K562 (cell line): ENCODE results near the gene PTPN11. TPM values are rescaled to one million over a fixed set of nuclear protein-coding genes. Genes with fewer than 3 reads are reported as not detected.

Experiments
- ARNT ChIP-seq, 2 experiments: fragments of 450-650 bp; IDR thresholded peaks; 2 replicates each; pipeline ENCODE4 v1.6.1; 2016; ENCODE audit warnings: mild to moderate bottlenecking in 1 of 2
- ASH1L ChIP-seq: fragments of 450-650 bp; IDR thresholded peaks from 2 replicates; pipeline ENCODE4 v1.6.1; 2018; ENCODE audit warnings: borderline replicate concordance, mild to moderate bottlenecking, low read depth; ENCODE audit not compliant: partially characterized antibody
- ATF2 ChIP-seq: sonication (generic); formaldehyde crosslinking; IDR thresholded peaks from 2 replicates; pipeline ENCODE4 v1.8.1; 2022; ENCODE audit warnings: missing genetic modification reagents
- BRD4 ChIP-seq: fragments of 200-600 bp; sonication (generic); IDR thresholded peaks from 2 replicates; pipeline ENCODE4 v1.6.1; 2017; ENCODE audit warnings: inconsistent platforms
- CCNT2 ChIP-seq: IDR thresholded peaks from 2 replicates; pipeline ENCODE4 v1.6.1; 2011; ENCODE audit warnings: borderline replicate concordance, low read depth, mild to moderate bottlenecking, moderate library complexity, mixed read lengths, low read length; ENCODE audit not compliant: insufficient read length; ENCODE audit errors: extremely low read depth
- CHAMP1 ChIP-seq: fragments of 450-650 bp; IDR thresholded peaks from 2 replicates; pipeline ENCODE4 v1.6.1; 2016; ENCODE audit warnings: mild to moderate bottlenecking
- DLX4 ChIP-seq: fragments of 250-450 bp; sonication (Bioruptor Pico); IDR thresholded peaks from 2 replicates; pipeline ENCODE4 v1.6.1; 2021; ENCODE audit warnings: mild to moderate bottlenecking
- ETS1 ChIP-seq: conservative IDR thresholded peaks from 2 replicates; pipeline ENCODE4 v1.6.1; 2011; ENCODE audit warnings: low read depth, mild to moderate bottlenecking, low read length; ENCODE audit not compliant: control insufficient read depth
- GABPA ChIP-seq: fragments of 200-800 bp; sonication (Bioruptor generic); conservative IDR thresholded peaks from 2 replicates; pipeline ENCODE4 v1.6.1; 2016; ENCODE audit warnings: low read depth, missing genetic modification characterization, missing compliant biosample characterization
- HIVEP1 ChIP-seq: fragments of 250-450 bp; sonication (Bioruptor Pico); IDR thresholded peaks from 2 replicates; pipeline ENCODE4 v1.4.0; 2020; ENCODE audit warnings: mild to moderate bottlenecking
- MXI1 ChIP-seq: IDR thresholded peaks from 2 replicates; pipeline ENCODE4 v1.6.1; 2011; ENCODE audit warnings: low read depth, mild to moderate bottlenecking, improper control_type of control experiment, low read length
- PRPF4 ChIP-seq: fragments of 200-400 bp; formaldehyde crosslinking; IDR thresholded peaks from one replicate; pipeline ENCODE4 v1.6.1; 2017; ENCODE audit warnings: low read length, low read depth, mild to moderate bottlenecking; ENCODE audit not compliant: insufficient read depth, poor library complexity, severe bottlenecking
- TCF15 ChIP-seq: fragments of 250-450 bp; sonication (Bioruptor Pico); IDR thresholded peaks from 2 replicates; pipeline ENCODE4 v1.8.0; 2022; ENCODE audit warnings: moderate library complexity, mild to moderate bottlenecking, inconsistent platforms
- TOE1 ChIP-seq, 2 experiments: fragments of 450-650 bp in 1 of 2; sonication (generic) in 1 of 2; formaldehyde crosslinking in 1 of 2; IDR thresholded peaks; 2 replicates each; pipeline versions ENCODE4 v1.7.1 to v1.8.0; 2016 to 2022; ENCODE audit warnings: borderline replicate concordance in 2 of 2, mild to moderate bottlenecking in 2 of 2, antibody characterized with exemption in 1 of 2, inconsistent platforms in 1 of 2, low read depth in 1 of 2, missing genetic modification reagents in 1 of 2, moderate library complexity in 1 of 2
- XRCC5 ChIP-seq: fragments of 200-400 bp; formaldehyde crosslinking; IDR thresholded peaks from 2 replicates; pipeline ENCODE4 v1.6.1; 2017; ENCODE audit warnings: low read depth, mild to moderate bottlenecking, low read length
- ZNF175 ChIP-seq: fragments of 200-800 bp; sonication (Bioruptor generic); IDR thresholded peaks from 2 replicates; pipeline ENCODE4 v1.6.1; 2016; ENCODE audit warnings: low read depth, mild to moderate bottlenecking, missing genetic modification characterization, missing compliant biosample characterization
- ZNF639 ChIP-seq, 2 experiments: fragments of 200-800 bp in 1 of 2; sonication (Bioruptor generic) in 1 of 2; sonication (generic) in 1 of 2; formaldehyde crosslinking in 1 of 2; IDR thresholded peaks in 1 of 2; conservative IDR thresholded peaks in 1 of 2; 2 replicates each; pipeline versions ENCODE4 v1.5.0 to v1.6.1; 2016 to 2020; ENCODE audit warnings: missing compliant biosample characterization in 1 of 2, missing genetic modification characterization in 1 of 2, missing genetic modification reagents in 1 of 2
- polyA plus RNA-seq, 8 experiments: library from polyadenylated mRNA; depleted of rRNA in 4 of 8; stranded (reverse) in 5 of 8; unstranded in 3 of 8; fragments of >200 nt; fragmentation: Nextera tagmentation in 2 of 8; fragmentation: Illumina TruSeq in 1 of 8; extraction: Ambion mirVana in 2 of 8; extraction: Trizol in 1 of 8; gene quantifications; 2 replicates each; pipeline versions ENCODE4 v1.2.1 to v1.2.3, GENCODE V29; 2011 to 2014; ENCODE audit warnings: inconsistent platforms in 1 of 8, missing spikeins in 1 of 8
- total RNA-seq, 7 experiments: library from RNA; depleted of rRNA in 6 of 7; stranded (reverse); fragments of >200 nt in 6 of 7; fragmentation: Illumina TruSeq in 2 of 7; extraction: Trizol in 2 of 7; gene quantifications; 2 replicates each; pipeline versions ENCODE4 v1.2.1 to v1.2.3, GENCODE V29; 2011 to 2021; ENCODE audit warnings: low replicate concordance in 1 of 7

Gene PTPN11
- total and polyA plus RNA-seq, 9 of the 15 experiments (the other 6 are each of a cell fraction or from before 2014, with no cell fraction given), result 22.5 to 126 (median 79.7) TPM

- TF ChIP-seq TCF15 (CRISPR knock-in tag) (no peak), ZNF175 (CRISPR knock-in tag) (peak; percentile 73; the same call in 1 of the 2 replicates), CCNT2 (no peak), ZNF639 (CRISPR knock-in tag; conservative IDR thresholded peaks at IDR 0.05 in 1 of 2, IDR thresholded peaks at IDR 0.05 in 1 of 2) (peak in 1 of 2 experiments; percentile 18; a peak in 1 of 4 replicates), MXI1 (no peak), ATF2 (CRISPR knock-in tag) (no peak), ETS1 (no peak; the same call in 1 of the 2 replicates), PRPF4 (no peak), TOE1 (IDR thresholded peaks at IDR 0.05; ENCODE audit: borderline replicate concordance) (peak; percentile 73), TOE1 (CRISPR knock-in tag; IDR thresholded peaks at IDR 0.05; ENCODE audit: borderline replicate concordance, low read depth) (no peak), ASH1L (peak; percentile 71), HIVEP1 (CRISPR knock-in tag) (no peak), XRCC5 (peak; percentile 18; the same call in 1 of the 2 replicates), BRD4 (peak; percentile 99), DLX4 (CRISPR knock-in tag) (no peak), ARNT (IDR thresholded peaks at IDR 0.05) (peak; percentile 48 to 53; a peak in 2 of 4 replicates), CHAMP1 (peak; percentile 69; the same call in 1 of the 2 replicates), GABPA (tag) (peak; percentile 97)
Observed at GRCh38 chr12:112409064-112409905, 9.5 kb upstream of the PTPN11 start, which contains the start of gene RPL6 (continued).
